Loucy (cell line): Measurements from ENCODE around the gene CAMK1G.

ENCODE experiments used
- H2AFZ ChIP-seq: fragments of 200-600 bp; sonication (generic); 2 replicates; pipeline ENCODE4 v1.6.0; 2016; ENCODE audit warnings: antibody characterized with exemption, mild to moderate bottlenecking, low read length, moderate library complexity
- H3F3A ChIP-seq: fragments of 200-600 bp; 2 replicates; pipeline ENCODE4 v1.6.0; 2016; ENCODE audit warnings: antibody characterized with exemption, low read depth, mild to moderate bottlenecking
- H3K27me3 ChIP-seq: fragments of 200-600 bp; sonication (generic); 2 replicates; pipeline ENCODE4 v1.6.1; 2014; ENCODE audit warnings: low read length, mild to moderate bottlenecking; ENCODE audit not compliant: insufficient read depth, poor library complexity, severe bottlenecking
- H3K36me3 ChIP-seq: fragments of 200-600 bp; sonication (generic); 2 replicates; pipeline ENCODE4 v1.6.1; 2016; ENCODE audit warnings: low read length; ENCODE audit not compliant: insufficient read depth
- H3K4me1 ChIP-seq: fragments of 200-600 bp; sonication (generic); 2 replicates; pipeline ENCODE4 v1.5.1; 2014; ENCODE audit warnings: low read length, mild to moderate bottlenecking; ENCODE audit not compliant: insufficient read depth, poor library complexity, severe bottlenecking
- H3K4me2 ChIP-seq: fragments of 200-600 bp; sonication (generic); 2 replicates; pipeline ENCODE4 v1.6.0; 2014; ENCODE audit warnings: antibody characterized with exemption, low read length, low read depth, mild to moderate bottlenecking; ENCODE audit not compliant: poor library complexity, severe bottlenecking
- H3K4me3 ChIP-seq: fragments of 200-600 bp; sonication (generic); 2 replicates; pipeline ENCODE4 v1.5.1; 2014; ENCODE audit warnings: low read length, mild to moderate bottlenecking, mixed read lengths; ENCODE audit not compliant: poor library complexity, severe bottlenecking
- H3K79me2 ChIP-seq: fragments of 200-600 bp; sonication (generic); 2 replicates; pipeline ENCODE4 v1.6.1; 2014; ENCODE audit warnings: low read length; ENCODE audit not compliant: insufficient read depth
- H3K9ac ChIP-seq: fragments of 200-600 bp; sonication (generic); 2 replicates; pipeline ENCODE4 v1.6.0; 2014; ENCODE audit warnings: mild to moderate bottlenecking, low read depth, low read length, moderate library complexity; ENCODE audit not compliant: poor library complexity, severe bottlenecking
- H3K9me2 ChIP-seq: fragments of 200-600 bp; sonication (generic); replicated peaks from 2 replicates; pipeline ENCODE4 v1.6.1; 2016; ENCODE audit warnings: low read depth, low read length, mixed read lengths
- H3K9me3 ChIP-seq: fragments of 200-600 bp; sonication (generic); 2 replicates; pipeline ENCODE4 v1.6.1; 2014; ENCODE audit warnings: mild to moderate bottlenecking, antibody characterized with exemption, low read length, low read depth; ENCODE audit not compliant: insufficient read depth
- H4K20me1 ChIP-seq: fragments of 200-600 bp; sonication (generic); 2 replicates; pipeline ENCODE4 v1.6.0; 2014; ENCODE audit warnings: antibody characterized with exemption, low read length, mild to moderate bottlenecking; ENCODE audit not compliant: insufficient read depth, poor library complexity, severe bottlenecking
- EZH2phosphoT487 ChIP-seq: fragments of 200-600 bp; IDR thresholded peaks from 2 replicates; pipeline ENCODE4 v1.6.1; 2018; ENCODE audit warnings: antibody characterized with exemption, mild to moderate bottlenecking, moderate library complexity, borderline replicate concordance
- TF ChIP-seq, protein P1 (sequence below): fragments of 200-600 bp; sonication (generic); conservative IDR thresholded peaks from 2 replicates; pipeline ENCODE4 v1.5.1; 2014; ENCODE audit warnings: mild to moderate bottlenecking, antibody characterized with exemption, low read length

CAMK1G gene

DNA sequence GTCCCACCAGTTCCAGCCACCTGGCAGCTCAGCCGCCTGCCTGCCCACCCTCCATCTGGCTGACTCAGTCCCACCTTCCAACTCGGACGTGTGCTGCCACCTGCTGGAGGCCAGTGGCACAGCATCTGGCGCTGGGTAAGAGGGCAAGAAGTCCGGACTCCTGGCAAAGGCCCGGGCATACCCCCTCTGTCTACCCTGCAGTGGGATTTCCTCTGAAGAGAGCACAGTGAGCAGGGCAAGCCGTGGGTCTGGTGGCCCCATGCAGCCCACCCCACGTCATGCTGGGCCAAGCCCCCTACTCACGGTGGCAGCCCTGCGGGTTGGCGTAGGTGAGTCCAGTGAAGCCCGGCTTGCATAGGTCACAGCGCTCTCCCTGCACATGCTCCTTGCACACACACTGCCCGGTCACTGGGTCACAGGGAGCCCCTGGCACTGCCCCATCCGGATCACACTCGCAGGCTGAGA is 44.2 kb downstream of the CAMK1G start:
- no peak for TF ChIP-seq EZH2phosphoT487
- TF ChIP-seq, protein P1, sequence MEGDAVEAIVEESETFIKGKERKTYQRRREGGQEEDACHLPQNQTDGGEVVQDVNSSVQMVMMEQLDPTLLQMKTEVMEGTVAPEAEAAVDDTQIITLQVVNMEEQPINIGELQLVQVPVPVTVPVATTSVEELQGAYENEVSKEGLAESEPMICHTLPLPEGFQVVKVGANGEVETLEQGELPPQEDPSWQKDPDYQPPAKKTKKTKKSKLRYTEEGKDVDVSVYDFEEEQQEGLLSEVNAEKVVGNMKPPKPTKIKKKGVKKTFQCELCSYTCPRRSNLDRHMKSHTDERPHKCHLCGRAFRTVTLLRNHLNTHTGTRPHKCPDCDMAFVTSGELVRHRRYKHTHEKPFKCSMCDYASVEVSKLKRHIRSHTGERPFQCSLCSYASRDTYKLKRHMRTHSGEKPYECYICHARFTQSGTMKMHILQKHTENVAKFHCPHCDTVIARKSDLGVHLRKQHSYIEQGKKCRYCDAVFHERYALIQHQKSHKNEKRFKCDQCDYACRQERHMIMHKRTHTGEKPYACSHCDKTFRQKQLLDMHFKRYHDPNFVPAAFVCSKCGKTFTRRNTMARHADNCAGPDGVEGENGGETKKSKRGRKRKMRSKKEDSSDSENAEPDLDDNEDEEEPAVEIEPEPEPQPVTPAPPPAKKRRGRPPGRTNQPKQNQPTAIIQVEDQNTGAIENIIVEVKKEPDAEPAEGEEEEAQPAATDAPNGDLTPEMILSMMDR, result peak; percentile 93
- Histone ChIP-seq H2AFZ (no peak overlapping the region), H3K9me2 (no peaks in the 10 kb centered on the region), H3K4me1 (no peaks in the 10 kb centered on the region), H3F3A (no peaks in the 10 kb centered on the region), H3K79me2 (no peaks in the 10 kb centered on the region), H3K36me3 (no peaks in the 10 kb centered on the region), H3K4me2 (no peak overlapping the region), H3K9me3 (no peaks in the 10 kb centered on the region), H3K4me3 (no peak overlapping the region), H3K9ac (no peak overlapping the region), H3K27me3 (no peaks in the 10 kb centered on the region), H4K20me1 (no peaks in the 10 kb centered on the region)

DNA sequence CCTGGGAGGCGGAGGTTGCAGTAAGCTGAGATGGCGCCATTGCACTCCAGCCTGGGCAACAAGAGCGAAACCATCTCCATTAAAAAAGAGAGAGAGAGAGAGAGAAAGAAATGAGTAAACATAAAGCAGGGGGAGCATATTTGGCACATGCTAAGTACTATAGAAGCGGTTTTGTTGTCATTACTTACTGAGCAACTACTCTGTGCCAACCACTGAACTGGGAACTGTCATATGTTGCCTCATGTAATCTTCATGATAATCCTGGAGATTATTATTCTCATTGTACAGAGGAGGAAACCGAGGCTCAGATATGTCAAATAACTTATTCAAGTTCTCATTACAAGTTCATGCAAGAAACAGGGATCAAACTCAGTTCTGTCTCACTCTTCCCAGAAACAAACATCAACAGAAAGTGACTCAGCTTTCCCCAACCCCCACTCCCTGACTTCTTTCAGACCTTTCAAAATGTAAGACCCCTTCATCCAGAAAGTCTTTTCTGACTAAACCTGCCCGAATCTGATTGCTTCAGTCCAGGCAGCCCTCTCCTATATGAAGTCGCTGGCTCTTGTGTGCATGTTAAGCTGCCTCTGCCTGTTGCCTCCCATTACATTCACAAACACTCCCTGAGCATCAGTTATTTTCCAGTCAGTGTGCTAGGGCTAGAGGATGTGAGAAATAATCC is 45.2 kb downstream of the CAMK1G start:
- Histone ChIP-seq H3K9me3 (no peaks in the 10 kb centered on the region), H3K9ac (no peak overlapping the region), H3K4me1 (no peaks in the 10 kb centered on the region), H3K9me2 (no peaks in the 10 kb centered on the region), H3K27me3 (no peaks in the 10 kb centered on the region), H4K20me1 (no peaks in the 10 kb centered on the region), H3K36me3 (no peaks in the 10 kb centered on the region), H2AFZ (no peak overlapping the region), H3K4me3 (no peak overlapping the region), H3K4me2 (no peak overlapping the region), H3K79me2 (no peaks in the 10 kb centered on the region), H3F3A (no peaks in the 10 kb centered on the region)
- TF ChIP-seq, protein P1, result no peak
- TF ChIP-seq EZH2phosphoT487, result no peak

GRCh38 chr1:209629621-209630382 is 46.3 kb downstream of the CAMK1G start:
- no peaks in the 10 kb centered on the region for H3K27me3 ChIP-seq
- H3K79me2 ChIP-seq, result no peaks in the 10 kb centered on the region
- H3K36me3 ChIP-seq, result no peaks in the 10 kb centered on the region
- H3K4me2 ChIP-seq, result no peak overlapping the region
- no peak overlapping the region for H3K9ac ChIP-seq
- TF ChIP-seq EZH2phosphoT487, result no peak
- TF ChIP-seq, protein P1, result no peak
- no peak overlapping the region for H3K4me3 ChIP-seq
- no peak overlapping the region for H2AFZ ChIP-seq
- H4K20me1 ChIP-seq, result no peaks in the 10 kb centered on the region
- no peaks in the 10 kb centered on the region for H3K4me1 ChIP-seq
- H3K9me2 ChIP-seq, result no peaks in the 10 kb centered on the region
- no peaks in the 10 kb centered on the region for H3F3A ChIP-seq
- H3K9me3 ChIP-seq, result no peaks in the 10 kb centered on the region
